Left colon (tissue), 2 donors: ENCODE results near the gene PRDM16. TPM values are rescaled to one million over a fixed set of nuclear protein-coding genes. Genes with fewer than 3 reads are reported as not detected.

ENCODE experiments used
- ATAC-seq: fragments of 200-7000 bp; cut with Tn5 transposase; one replicate; pipeline ENCODE4 v1.9.1; 2020; ENCODE audit warnings: mild to moderate bottlenecking, moderate library complexity
- DNase-seq, 2 donors: peaks; one replicate each; pipeline ENCODE4 v3.0.0-alpha.2; 2020
- intact Hi-C, 2 donors: fragments of 100-400 bp; cut with DNase I in 1 of 2; cut with micrococcal nuclease in 1 of 2; formaldehyde crosslinking; loops; one replicate each; pipeline versions ENCODE4 v1.11.2 to v1.14.0; 2022; cut with DNase I, micrococcal nuclease
- long read RNA-seq: library from polyadenylated mRNA; unstranded; transcript quantifications from one replicate; pipeline ENCODE4 v2.0.0, GENCODE V29; 2021
- total RNA-seq, 2 donors: library from RNA; stranded (reverse); fragmentation: NEBNext Ultra II Directional; extraction: Animal tissue kit (Norgen Biotek cat#: 25700); gene quantifications; one replicate each; pipeline ENCODE4 v1.2.1, GENCODE V29; 2021
- donor health status: DM: no; HTN: no; CAD: no.
- donor health status: DM: yes; HTN: yes; CAD: no.

The PRDM16 gene
- total RNA-seq, result 1 to 10 TPM; 1.1 to 1.2 TPM
- long read RNA-seq, result 0 reads

GRCh38 chr1:3068564-3069431 lies at the start of gene PRDM16:
PRDM16 (plus strand) TSS chr1:3069203; CDS start chr1:3069260, 57 bp downstream.
- DNase-seq (no peak), ATAC-seq (no peak)
- intact Hi-C loops, result no loop called here

DNA sequence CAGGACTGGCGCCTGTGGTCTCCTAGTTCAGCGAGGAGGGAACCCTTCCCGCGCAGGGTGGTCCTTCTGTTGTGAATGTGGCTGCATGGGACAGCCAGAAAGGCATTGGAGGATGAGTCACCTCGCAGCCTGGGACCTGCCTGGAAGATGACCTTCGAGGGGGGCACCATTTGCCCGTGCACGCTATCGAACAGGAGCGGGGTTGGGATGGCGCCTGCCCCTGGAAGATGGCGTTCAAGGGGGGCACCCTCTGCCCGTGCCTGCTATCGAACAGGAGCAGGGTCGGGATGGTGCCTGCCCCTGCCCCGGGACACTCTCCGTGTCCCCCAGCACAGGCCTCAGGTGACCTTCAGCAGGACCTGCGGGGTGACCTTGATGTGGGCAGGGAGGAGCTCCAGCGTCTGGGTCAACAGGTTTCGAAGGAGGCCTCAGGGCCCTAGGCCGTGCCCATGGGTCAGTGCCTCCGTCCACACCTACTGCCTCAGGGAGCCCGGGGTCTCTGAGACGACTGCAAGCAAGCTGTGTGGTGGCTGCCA lies 49.4 kb upstream of the PRDM16 start:
- no peak for ATAC-seq
- intact Hi-C loops, result loop anchor here (10.0 kb wide), 2 partner anchors 265 to 405 kb away; no protein-coding TSS in a partner anchor
- peak in 1 of 2 donors; percentile 12 for DNase-seq

GRCh38 chr1:3020263-3020909 lies 48.6 kb upstream of the PRDM16 start:
- DNase-seq (peak in 1 of 2 donors; percentile 14), ATAC-seq (no peak)
- intact Hi-C loops, result no loop called here

DNA sequence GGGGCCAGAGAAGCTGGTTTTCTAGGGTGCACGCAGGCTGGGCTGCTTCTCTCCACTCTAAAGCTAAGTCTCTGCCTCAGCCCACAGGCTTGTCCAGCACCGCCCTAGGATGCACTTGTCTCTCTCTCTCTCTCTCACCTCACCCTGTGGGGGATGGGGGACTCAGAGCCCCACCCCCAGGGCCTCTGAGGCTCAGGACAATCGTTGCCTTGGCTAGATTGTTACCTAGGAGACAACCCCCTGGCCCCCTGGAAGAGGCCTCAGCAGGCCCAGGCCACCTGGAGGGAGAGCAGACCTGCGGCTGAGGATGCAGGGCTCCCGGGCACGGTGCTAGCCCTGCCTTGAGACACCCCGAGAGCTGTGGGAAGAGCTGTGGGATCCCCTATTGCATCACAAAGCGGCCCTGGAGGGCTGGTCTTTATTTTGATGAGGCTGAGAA lies 47.8 kb upstream of the PRDM16 start, which contains the start of gene ACTRT2:
TSS of gene ACTRT2 (plus strand) at position 235 of the 439 bp plus-strand sequence. CDS start 220 bp downstream, outside the sequence.
- intact Hi-C loops, result no loop called here
- peak in 1 of 2 donors; percentile 6 for DNase-seq

DNA sequence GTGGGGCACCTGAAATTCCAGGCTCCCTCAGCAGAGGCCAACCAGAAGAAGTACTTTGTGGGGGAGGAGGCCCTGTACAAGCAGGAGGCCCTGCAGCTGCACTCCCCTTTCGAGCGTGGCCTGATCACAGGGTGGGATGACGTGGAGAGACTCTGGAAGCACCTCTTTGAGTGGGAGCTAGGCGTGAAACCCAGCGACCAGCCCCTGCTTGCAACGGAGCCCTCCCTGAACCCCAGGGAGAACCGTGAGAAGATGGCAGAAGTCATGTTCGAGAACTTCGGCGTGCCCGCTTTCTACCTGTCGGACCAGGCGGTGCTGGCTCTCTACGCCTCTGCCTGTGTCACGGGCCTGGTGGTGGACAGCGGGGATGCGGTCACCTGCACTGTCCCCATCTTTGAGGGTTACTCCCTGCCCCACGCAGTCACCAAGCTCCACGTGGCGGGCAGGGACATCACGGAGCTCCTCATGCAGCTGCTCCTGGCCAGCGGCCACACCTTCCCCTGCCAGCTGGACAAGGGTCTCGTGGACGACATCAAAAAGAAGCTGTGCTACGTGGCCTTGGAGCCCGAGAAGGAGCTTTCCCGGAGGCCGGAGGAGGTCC lies 47.1 kb upstream of the PRDM16 start:
- ATAC-seq (no peak), DNase-seq (peak in 1 of 2 donors; percentile 5)
- intact Hi-C loops, result no loop called here

More for the DNA sequence above, 47.8 kb upstream of the PRDM16 start, which contains the start of gene ACTRT2:
- ATAC-seq, result no peak

DNA sequence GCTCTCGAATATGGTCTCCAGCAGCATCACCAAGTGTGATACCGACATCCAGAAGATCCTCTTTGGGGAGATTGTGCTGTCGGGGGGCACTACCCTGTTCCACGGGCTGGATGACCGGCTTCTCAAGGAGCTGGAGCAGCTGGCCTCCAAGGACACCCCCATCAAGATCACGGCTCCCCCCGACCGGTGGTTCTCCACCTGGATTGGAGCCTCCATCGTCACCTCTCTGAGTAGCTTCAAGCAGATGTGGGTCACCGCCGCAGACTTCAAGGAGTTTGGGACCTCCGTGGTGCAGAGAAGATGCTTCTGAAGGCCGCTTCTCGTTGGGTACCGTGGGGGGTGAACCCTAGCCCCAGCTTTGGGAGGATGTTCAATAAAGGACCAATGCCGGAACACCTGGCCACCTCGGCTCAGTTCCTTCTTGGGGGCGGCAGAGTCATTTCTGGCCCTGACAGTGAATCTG lies 46.5 kb upstream of the PRDM16 start:
- ATAC-seq (no peak), DNase-seq (peak in 1 of 2 donors; percentile 7)
- intact Hi-C loops, result no loop called here

DNA sequence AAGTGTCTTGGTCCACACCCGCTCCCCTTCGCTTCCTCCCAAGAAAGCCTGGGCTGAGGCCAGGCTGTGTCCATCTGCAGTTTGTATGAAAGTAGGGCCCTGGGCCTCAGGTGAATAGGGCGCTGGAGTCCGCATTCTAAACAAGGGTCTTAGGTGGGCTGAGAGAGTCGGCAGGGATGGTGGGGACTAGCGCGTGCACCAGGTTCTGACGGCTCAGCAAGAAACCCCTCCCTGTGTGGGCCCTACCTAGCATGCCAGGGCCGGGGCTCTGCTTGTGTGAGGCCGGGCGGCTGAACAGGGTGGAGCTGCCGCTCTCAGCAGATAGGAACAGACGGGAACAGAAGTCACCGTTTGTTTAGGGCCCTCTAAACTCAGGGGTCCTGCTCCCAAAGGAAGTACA lies 46.0 kb upstream of the PRDM16 start:
- DNase-seq (peak in 1 of 2 donors; percentile 10), ATAC-seq (no peak)
- intact Hi-C loops, result no loop called here

DNA sequence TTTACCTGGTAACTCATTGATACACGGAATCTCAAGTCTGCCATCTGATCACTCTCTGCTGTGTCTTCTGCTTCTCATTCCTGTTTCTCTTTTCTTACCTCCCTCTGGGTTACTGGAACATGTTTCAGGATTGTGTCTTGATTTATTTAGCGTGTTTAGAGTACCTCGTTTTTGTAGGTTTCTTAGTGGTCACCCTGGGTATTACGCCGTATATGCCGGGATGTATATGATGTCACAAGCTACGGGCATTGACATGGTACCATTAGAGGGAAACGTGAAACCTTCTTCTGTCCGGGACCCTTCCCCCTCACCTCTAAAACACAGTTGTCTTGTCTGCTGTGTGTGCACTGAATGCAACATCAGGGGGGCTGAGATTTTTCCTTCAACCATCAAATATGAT lies 45.0 kb upstream of the PRDM16 start:
- DNase-seq, result no peak
- ATAC-seq, result no peak
- intact Hi-C loops, result no loop called here

DNA sequence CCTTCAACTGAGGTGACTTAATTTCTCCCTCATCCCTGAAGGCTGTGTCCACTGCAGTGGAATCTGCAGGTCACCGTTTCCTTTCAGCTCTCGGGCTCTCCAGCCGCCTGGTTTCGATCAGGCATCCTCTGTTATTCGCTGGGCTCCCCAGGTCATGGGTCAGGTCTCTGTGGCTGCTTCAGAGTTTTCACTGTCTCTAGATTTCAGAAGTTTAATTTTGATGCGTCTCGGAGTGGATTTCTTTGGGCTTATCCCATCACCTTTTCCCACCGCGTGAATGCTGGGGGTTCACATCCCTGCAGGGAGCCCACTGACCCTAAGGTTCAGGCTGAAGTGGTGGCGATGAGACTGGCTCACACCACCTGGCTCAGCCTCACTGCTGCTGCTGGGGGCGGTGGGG lies 44.4 kb upstream of the PRDM16 start:
- ATAC-seq, result no peak
- intact Hi-C loops, result no loop called here
- no peak for DNase-seq

GRCh38 chr1:3026124-3026523 lies 42.9 kb upstream of the PRDM16 start:
- DNase-seq, result peak in 1 of 2 donors; percentile 1
- intact Hi-C loops, result no loop called here
- ATAC-seq, result no peak

GRCh38 chr1:3026581-3027391 lies 42.2 kb upstream of the PRDM16 start:
- ATAC-seq (no peak), DNase-seq (peak in 1 of 2 donors; percentile 16)
- intact Hi-C loops, result no loop called here

DNA sequence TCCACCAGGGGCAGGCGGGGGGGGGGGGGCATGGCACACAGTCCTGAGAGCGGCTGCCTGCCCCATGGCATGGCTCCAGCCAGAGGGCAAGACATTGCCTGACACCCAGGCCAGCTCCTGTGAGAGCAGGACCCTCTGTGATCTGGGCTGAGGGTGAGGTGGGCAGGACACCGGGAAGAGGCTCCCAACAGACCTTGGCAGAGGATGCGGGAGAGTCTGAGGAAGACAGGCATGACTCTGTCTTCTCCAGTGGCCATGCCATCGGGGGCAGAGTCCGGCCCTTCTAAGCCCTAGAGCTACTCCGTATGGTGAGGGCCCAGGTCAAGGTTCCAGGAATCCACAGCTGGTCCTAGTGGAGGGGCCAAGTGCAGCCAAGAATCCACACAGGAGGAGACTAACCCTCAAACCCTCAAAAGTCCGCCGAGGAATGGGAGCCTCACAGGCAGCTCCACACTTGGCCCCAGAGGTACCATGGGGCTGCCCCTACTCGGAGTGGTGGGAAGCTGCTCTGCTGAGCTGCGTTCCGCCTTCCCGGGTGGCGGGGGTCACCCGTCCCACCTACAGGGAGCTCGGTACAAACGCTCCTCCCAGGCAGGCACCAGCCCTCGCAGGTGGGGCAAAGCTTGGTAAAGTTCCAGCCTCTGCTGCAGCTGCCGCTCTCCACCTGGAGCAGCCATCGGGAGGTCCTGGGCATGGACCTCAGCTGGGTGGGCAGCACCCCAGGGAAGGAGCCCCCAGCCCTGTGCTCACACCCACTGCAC lies 41.2 kb upstream of the PRDM16 start:
- ATAC-seq (no peak), DNase-seq (peak in 1 of 2 donors; percentile 13)
- intact Hi-C loops, result no loop called here

DNA sequence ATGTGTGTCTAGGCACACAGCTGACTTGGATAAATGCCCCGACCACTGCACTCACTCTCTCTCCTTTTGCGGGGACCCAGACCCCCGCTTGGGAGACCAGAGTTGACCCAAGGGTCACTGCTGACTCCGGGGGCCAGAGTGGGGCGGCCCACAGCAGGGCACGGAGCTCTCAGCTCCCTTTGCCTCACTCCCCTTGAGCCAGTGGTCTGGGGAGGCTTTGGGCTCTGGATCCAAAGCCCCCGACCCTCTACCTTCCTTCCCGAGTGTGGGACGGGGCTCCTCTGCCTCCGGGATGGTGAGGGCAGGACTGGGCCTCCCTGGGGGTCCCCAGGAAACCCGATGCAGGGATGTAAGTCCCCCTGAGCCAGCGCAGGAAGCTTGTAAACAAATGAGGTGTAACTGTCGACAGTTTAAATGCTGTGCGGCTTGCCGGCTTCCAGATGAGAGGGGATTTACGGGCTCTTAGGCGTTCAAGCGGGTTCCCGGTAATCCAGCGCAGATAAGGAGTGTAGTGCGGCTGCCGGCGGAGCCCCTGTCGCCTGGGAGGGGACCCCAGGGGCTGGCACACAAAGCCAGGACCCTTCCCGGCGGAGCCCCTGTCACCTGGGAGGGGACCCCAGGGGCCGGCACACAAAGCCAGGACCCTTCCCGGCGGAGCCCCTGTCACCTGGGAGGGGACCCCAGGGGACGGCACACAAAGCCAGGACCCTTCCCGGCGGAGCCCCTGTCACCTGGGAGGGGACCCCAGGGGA lies 40.3 kb upstream of the PRDM16 start:
- intact Hi-C loops, result no loop called here
- ATAC-seq (no peak), DNase-seq (peak in 1 of 2 donors; percentile 14)

GRCh38 chr1:3029481-3029961 lies 39.5 kb upstream of the PRDM16 start:
- intact Hi-C loops, result no loop called here
- ATAC-seq (no peak), DNase-seq (peak in 1 of 2 donors; percentile 19)

DNA sequence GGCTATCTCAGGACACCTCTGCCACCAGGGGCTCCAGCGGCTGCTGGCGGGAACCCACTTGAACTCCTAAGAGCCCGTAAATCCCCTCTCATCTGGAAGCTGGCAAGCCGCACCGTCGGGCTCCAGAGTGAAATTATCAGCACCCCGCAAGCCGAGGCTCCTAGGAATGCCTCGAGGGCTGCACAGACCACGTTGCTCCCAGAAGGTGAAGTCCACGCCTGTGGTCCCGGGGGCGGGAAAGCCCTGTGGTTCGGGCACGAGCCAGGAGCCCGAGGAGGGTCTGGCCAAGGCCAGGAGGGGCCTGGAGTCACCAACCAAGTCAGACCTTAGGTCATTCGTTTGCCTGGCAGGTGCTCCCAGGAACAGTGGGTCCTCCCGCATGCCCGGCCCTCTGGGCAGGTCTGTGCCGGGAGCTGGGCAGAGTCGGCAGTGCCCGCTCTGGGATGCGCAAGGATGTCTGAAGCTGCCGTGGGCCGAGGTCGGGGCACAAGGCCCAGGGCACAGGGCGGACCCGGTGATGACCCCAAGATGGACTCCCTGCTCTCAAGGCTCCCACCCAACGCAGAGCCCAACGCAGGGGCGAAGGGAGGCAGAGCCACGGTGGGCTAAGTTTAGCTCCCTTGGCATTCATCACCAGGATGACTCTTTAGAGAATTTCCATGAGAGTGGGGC lies 38.9 kb upstream of the PRDM16 start:
- ATAC-seq (no peak), DNase-seq (peak in 1 of 2 donors; percentile 11)
- intact Hi-C loops, result no loop called here
